ENCODE results near the gene GOLGA6L10. TPM values are rescaled to one million over a fixed set of nuclear protein-coding genes. Genes with fewer than 3 reads are reported as not detected.
"Not testable (repeated sequence)": the region's sequence is repeated elsewhere in the genome, so short reads cannot be mapped to it uniquely, and the experiment has no call there.

The GOLGA6L10 gene
- polyA plus RNA-seq, 4 donors = 3.1 to 8.9 (median 3.8) TPM

DNA sequence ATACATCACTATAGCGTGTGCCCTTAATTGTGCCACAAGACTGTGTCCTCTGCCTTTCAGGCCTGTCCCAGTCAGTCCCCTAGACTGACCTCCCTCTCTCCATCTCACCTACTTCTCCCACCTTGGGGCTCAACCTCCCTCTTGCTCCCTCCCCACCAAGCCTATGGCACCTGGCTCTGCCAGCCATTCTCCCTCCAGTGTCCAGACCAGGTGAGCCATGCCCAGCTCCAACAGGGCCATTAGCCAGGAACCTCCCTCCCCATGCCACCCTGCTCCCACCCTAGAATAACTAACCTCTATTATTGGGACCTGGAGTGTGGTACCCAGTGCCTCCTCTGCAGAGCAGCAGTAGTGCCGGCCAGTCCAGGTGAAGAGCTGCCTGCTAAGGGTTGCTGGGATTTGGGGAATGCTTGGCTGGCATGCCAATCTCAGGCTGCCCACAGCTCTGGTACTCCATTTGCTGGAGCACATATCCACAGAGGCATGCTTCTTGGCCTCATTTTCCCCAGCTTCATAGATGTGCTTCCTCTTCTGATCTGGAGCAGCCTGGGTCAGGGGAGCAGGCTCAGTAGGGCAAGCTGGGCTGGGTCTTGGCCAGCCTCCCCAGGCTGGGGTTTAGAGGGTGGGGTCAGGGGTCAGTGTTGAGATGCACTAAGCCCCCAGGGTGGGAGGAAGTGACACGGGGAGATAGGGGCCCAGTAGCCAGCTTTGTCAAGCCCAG, 47.8 kb downstream of the GOLGA6L10 start:
- DNase-seq (ENCODE audit: low read depth in 4 of 4, low spot score in 3 of 4) = no peak

DNA sequence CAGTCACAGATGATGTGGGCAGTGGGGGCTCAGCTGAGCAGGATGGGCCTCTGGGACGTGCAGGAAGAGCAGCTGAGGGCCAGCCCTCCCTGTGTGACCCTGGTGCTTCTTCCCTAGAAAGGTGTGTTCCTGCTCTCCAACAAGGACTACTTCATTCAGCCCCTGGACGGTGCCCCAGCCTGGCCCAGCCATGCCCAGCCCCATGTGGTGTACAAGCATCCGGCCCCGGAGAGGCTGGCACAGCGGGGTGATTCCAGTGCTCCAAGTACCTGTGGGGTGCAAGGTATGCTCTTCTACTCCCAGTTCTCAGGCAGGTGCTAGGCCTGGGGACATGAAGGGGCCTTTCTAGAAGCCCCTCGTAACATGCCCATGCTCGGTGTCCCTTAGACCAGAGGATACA, 48.4 kb downstream of the GOLGA6L10 start:
- no peak for DNase-seq (ENCODE audit: low read depth in 4 of 4, low spot score in 3 of 4)

DNA sequence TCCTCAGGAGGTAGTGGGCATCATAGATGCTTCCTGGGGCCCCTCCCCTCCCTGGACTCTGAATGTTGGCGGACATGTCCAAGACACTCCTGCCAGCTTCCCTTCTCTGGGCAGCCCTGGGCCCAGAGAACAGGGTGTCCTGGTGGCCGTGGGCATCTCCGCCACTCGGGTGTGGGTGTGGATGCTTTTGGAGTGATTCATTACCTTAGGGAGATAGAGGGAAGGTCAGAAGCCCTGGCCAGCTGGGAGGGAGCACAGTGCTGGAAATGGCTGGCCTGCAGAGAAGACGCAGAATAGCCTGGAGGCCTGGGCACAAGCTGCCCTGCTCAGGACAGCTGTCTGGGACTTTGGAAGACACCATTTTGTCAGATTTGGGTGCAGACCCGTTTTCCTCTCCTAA, 48.9 kb downstream of the GOLGA6L10 start:
- not testable (repeated sequence) for DNase-seq (ENCODE audit: low read depth in 4 of 4, low spot score in 3 of 4)

DNA sequence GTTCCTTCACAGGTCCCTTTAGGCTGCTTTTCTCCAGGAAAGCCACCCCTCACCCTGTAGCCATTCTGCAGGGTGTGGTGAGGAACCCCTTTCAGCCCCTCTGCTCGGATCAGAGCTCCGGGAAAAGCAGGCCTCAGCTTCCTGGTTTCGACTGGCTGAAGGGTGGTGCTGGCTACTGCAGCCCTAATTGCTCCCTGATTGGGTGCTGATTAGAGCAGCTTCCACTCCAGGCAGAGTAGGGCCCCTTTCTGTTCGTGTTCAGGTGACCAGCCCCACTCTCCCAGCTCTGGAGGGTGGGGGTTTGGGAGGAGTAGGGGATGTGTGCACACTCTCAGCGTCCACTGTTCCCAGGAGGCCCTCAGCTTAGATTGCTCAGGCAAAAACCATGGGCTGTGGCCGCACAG, 49.8 kb downstream of the GOLGA6L10 start:
- not testable (repeated sequence) for DNase-seq (ENCODE audit: low read depth in 4 of 4, low spot score in 3 of 4)

DNA sequence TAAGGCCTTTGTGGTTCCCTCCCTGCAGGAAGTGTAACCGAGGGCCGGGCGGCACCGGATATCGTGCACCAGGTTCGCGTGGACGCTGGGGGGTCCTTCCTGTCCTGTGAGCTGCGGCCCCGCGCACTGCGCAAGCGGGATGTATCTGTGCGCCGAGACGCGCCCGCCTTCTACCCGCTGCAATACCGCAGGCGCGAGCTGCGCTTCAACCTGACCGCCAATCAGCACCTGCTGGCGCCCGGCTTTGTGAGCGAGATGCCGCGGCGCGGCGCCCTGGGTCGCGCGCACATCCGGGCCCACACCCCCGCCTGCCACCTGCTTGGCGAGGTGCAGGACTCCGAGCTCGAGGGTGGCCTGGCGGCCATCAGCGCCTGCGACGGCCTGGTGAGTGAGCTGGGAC, 50.8 kb downstream of the GOLGA6L10 start:
- DNase-seq (ENCODE audit: low read depth in 4 of 4, low spot score in 3 of 4) = peak in 2 of 4 donors; percentile 5 to 16

DNA sequence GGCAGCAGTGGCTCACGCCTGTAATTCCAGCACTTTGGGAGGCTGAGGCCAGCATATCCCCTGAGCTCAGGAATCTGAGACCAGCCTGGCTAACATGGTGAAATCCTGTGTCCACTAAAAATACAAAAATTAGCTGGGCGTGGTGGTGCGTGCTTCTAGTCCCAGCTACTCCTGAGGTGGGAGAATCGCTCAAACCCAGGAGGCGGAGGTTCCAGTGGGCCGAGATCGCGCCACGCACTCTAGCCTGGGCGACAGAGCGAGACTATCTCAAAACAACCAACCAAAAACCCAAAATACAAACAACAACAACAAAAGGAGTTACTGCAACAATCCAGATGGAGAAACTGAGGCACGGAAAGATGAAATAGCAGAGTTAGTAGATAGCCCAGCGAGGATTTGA, 51.2 kb downstream of the GOLGA6L10 start:
- no peak for DNase-seq (ENCODE audit: low read depth in 4 of 4, low spot score in 3 of 4)

DNA sequence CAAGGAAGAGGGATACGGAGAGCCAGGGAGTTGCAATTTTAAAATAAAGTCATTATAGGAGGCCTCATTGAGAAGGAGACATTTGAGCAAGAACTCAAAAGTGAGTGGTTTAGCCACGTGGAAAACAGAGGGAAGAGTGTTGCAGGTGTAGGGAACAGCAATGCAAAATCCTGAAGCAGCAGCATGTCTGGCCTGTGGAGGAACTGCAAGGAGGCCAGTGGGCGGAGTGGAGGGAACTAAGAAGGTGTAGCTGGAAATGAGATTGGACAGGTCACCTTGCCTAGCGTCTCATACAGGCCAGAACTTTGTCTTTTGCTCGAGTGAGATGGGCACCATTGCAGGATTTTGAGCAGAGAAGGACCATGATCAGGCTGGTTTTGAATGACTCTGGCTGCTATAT, 51.7 kb downstream of the GOLGA6L10 start:
- no peak for DNase-seq (ENCODE audit: low read depth in 4 of 4, low spot score in 3 of 4)

DNA sequence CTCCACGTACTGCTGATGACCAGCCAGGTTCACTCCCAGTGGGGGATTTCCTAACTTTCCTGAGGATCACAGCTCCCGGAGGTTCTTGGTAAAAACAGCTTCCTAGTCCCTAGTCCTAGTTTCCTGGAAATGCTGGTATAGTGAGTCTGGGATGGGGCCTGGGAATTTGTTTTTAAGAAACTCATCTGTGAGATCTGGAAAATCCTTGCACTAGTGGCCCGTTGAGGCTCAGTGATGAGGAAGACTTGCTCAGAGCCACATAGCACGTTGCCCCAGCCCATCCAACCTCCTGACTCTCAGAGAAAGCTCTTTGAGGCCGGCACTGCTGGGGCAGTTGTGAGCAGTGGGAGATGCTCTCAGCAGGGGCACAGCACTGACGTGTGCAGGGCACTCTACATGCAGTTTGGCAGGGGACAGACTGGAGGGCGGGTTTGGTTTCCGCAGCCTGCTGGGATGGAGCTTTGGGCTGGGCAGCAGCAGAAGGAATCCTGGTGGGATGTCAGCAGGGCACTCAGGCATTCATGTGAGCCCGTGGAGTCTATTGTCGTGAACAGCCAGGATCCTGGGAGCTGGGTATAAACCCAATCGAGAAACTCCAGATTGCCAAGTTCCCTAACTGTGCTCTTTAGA, 55.1 kb downstream of the GOLGA6L10 start:
- no peak for DNase-seq (ENCODE audit: low read depth in 4 of 4, low spot score in 3 of 4)

DNA sequence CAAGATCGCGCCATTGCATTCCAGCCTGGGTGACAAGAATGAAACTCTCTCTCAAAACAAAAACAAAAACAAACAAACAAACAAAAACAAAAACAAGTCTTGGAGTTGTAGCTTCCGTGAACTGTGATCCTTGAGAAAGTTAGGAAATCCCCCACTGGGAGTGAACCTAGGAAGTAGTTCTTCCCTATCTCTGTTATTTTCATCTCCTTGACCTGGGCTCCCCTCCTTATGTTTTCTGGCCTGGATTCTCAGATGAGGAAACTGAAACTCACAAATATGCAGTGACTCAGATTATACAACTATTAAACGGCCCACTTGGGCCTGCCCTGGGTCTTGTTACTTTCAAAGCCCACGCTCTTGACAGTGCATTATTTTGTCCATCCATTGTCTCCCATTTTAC, 57.0 kb downstream of the GOLGA6L10 start:
- DNase-seq (ENCODE audit: low read depth in 4 of 4, low spot score in 3 of 4) = no peak

Other genes with a start within 250 kb of the GOLGA6L10 start
- 10 to 100 TPM; 21.5 to 23.8 (median 22.0) TPM for gene EFL1, start 86.7 kb downstream of the GOLGA6L10 start, polyA plus RNA-seq (ENCODE audit: insufficient read length in 4 of 4)
- 1 to 10 TPM; 5.1 to 6.9 (median 5.9) TPM for gene SAXO2, start 86.7 kb downstream of the GOLGA6L10 start, polyA plus RNA-seq (ENCODE audit: insufficient read length in 4 of 4)
- 10 to 100 TPM in 1 of 4 donors, 1 to 10 TPM in 3; 5.4 to 12.9 (median 7.6) TPM for gene GOLGA6L9, start 80.3 kb upstream of the GOLGA6L10 start, polyA plus RNA-seq (ENCODE audit: insufficient read length in 4 of 4)
- gene RPS17, start 191.0 kb upstream of the GOLGA6L10 start, polyA plus RNA-seq (ENCODE audit: insufficient read length in 4 of 4) = 1,000 to 10,000 TPM; 1,688 to 2,346 (median 1,786) TPM